ENCODE measurements around the gene ZNFX1. TPM values are rescaled to one million over a fixed set of nuclear protein-coding genes. Genes with fewer than 3 reads are reported as not detected.
"Not testable (repeated sequence)": the region's sequence is repeated elsewhere in the genome, so short reads cannot be mapped to it uniquely, and the experiment has no call there.

Gene ZNFX1
- total RNA-seq, 1 donor from 2014 or later: 61.2 TPM

GRCh38 chr20:49310705-49311104 lies 32.8 kb upstream of the ZNFX1 start:
- no peak for DNase-seq
- peaks cover 23% of the 10 kb centered on the region for H3K4me1 Mint-ChIP-seq
- H3K4me3 Mint-ChIP-seq: peak overlapping the region; percentile 1
- intact Hi-C loops (cut with micrococcal nuclease): loop anchor here (1.0 kb wide), 1 partner anchor 34 kb away; no protein-coding TSS in a partner anchor
- H3K36me3 Mint-ChIP-seq (ENCODE audit: low read depth): peaks cover 4% of the 10 kb centered on the region
- peaks cover 20% of the 10 kb centered on the region for H3K9me3 Mint-ChIP-seq
- peak overlapping the region; percentile 80 for H3K27ac Mint-ChIP-seq
- H3K27me3 Mint-ChIP-seq: peaks cover 22% of the 10 kb centered on the region

- no peak for DNase-seq
- peaks cover 4% of the 10 kb centered on the region for H3K36me3 Mint-ChIP-seq (ENCODE audit: low read depth)
- H3K9me3 Mint-ChIP-seq: peaks cover 20% of the 10 kb centered on the region
- H3K27ac Mint-ChIP-seq: no peak overlapping the region
- intact Hi-C loops (cut with micrococcal nuclease): no loop called here
- peaks cover 26% of the 10 kb centered on the region for H3K4me1 Mint-ChIP-seq
- peaks cover 9% of the 10 kb centered on the region for H3K27me3 Mint-ChIP-seq
- no peak overlapping the region for H3K4me3 Mint-ChIP-seq
These were observed 31.0 kb upstream of the ZNFX1 start for GRCh38 chr20:49308875-49309274.

- Mint-ChIP-seq H3K4me1 (peaks cover 26% of the 10 kb centered on the region), H3K4me3 (no peak overlapping the region), H3K27ac (no peak overlapping the region), H3K9me3 (peaks cover 20% of the 10 kb centered on the region), H3K27me3 (peaks cover 8% of the 10 kb centered on the region), H3K36me3 (ENCODE audit: low read depth) (peaks cover 4% of the 10 kb centered on the region)
- no peak for DNase-seq
- intact Hi-C loops (cut with micrococcal nuclease): no loop called here
These were observed 29.2 kb upstream of the ZNFX1 start for GRCh38 chr20:49306903-49307620.

- no peak overlapping the region for H3K27ac Mint-ChIP-seq
- intact Hi-C loops (cut with micrococcal nuclease): no loop called here
- no peaks in the 10 kb centered on the region for H3K36me3 Mint-ChIP-seq (ENCODE audit: low read depth)
- no peaks in the 10 kb centered on the region for H3K27me3 Mint-ChIP-seq
- H3K9me3 Mint-ChIP-seq: no peaks in the 10 kb centered on the region
- no peak overlapping the region for H3K4me3 Mint-ChIP-seq
- no peak for DNase-seq
- H3K4me1 Mint-ChIP-seq: peaks cover 3% of the 10 kb centered on the region
These were observed 25.3 kb upstream of the ZNFX1 start for GRCh38 chr20:49303065-49303552.

- no peak overlapping the region for H3K4me3 Mint-ChIP-seq
- intact Hi-C loops (cut with micrococcal nuclease): no loop called here
- H3K9me3 Mint-ChIP-seq: no peaks in the 10 kb centered on the region
- H3K36me3 Mint-ChIP-seq (ENCODE audit: low read depth): peaks cover 28% of the 10 kb centered on the region
- no peak for DNase-seq
- peaks cover 6% of the 10 kb centered on the region for H3K4me1 Mint-ChIP-seq
- H3K27me3 Mint-ChIP-seq: no peaks in the 10 kb centered on the region
- H3K27ac Mint-ChIP-seq: peak overlapping the region; percentile 56
These were observed 20.0 kb upstream of the ZNFX1 start for GRCh38 chr20:49297605-49298530.

GRCh38 chr20:49294002-49294654 lies 16.3 kb upstream of the ZNFX1 start:
- H3K9me3 Mint-ChIP-seq; DNase-seq; intact Hi-C loops (cut with micrococcal nuclease); H3K4me3 Mint-ChIP-seq; H3K27ac Mint-ChIP-seq; H3K27me3 Mint-ChIP-seq: not testable (repeated sequence)
- peaks cover 63% of the 10 kb centered on the region for H3K36me3 Mint-ChIP-seq (ENCODE audit: low read depth)
- H3K4me1 Mint-ChIP-seq: peaks cover 16% of the 10 kb centered on the region

GRCh38 chr20:49293122-49293521 lies 15.3 kb upstream of the ZNFX1 start:
- Mint-ChIP-seq H3K27ac (no peak overlapping the region), H3K9me3 (no peaks in the 10 kb centered on the region), H3K4me1 (peaks cover 18% of the 10 kb centered on the region), H3K27me3 (no peaks in the 10 kb centered on the region), H3K4me3 (no peak overlapping the region), H3K36me3 (ENCODE audit: low read depth) (peaks cover 73% of the 10 kb centered on the region)
- intact Hi-C loops (cut with micrococcal nuclease): no loop called here
- DNase-seq: no peak

- Mint-ChIP-seq H3K9me3 (peaks cover 6% of the 10 kb centered on the region), H3K4me1 (peaks cover 23% of the 10 kb centered on the region), H3K27ac (no peak overlapping the region), H3K27me3 (no peaks in the 10 kb centered on the region), H3K4me3 (no peak overlapping the region), H3K36me3 (ENCODE audit: low read depth) (peaks cover 81% of the 10 kb centered on the region)
- intact Hi-C loops (cut with micrococcal nuclease): no loop called here
- DNase-seq: no peak
These were observed 14.2 kb upstream of the ZNFX1 start for GRCh38 chr20:49292010-49292409.

GRCh38 chr20:49291200-49291599 lies 13.3 kb upstream of the ZNFX1 start:
- Mint-ChIP-seq H3K4me3 (no peak overlapping the region), H3K4me1 (peaks cover 30% of the 10 kb centered on the region), H3K9me3 (peaks cover 13% of the 10 kb centered on the region), H3K27ac (no peak overlapping the region), H3K36me3 (ENCODE audit: low read depth) (peaks cover 84% of the 10 kb centered on the region), H3K27me3 (no peaks in the 10 kb centered on the region)
- intact Hi-C loops (cut with micrococcal nuclease): no loop called here
- DNase-seq: no peak

GRCh38 chr20:49290608-49291191 lies 12.8 kb upstream of the ZNFX1 start:
- intact Hi-C loops (cut with micrococcal nuclease): no loop called here
- H3K9me3 Mint-ChIP-seq: peaks cover 18% of the 10 kb centered on the region
- no peak overlapping the region for H3K4me3 Mint-ChIP-seq
- H3K27ac Mint-ChIP-seq: peak overlapping the region; percentile 22
- peaks cover 85% of the 10 kb centered on the region for H3K36me3 Mint-ChIP-seq (ENCODE audit: low read depth)
- peaks cover 34% of the 10 kb centered on the region for H3K4me1 Mint-ChIP-seq
- no peaks in the 10 kb centered on the region for H3K27me3 Mint-ChIP-seq
- DNase-seq: no peak

- peaks cover 92% of the 10 kb centered on the region for H3K36me3 Mint-ChIP-seq (ENCODE audit: low read depth)
- no peaks in the 10 kb centered on the region for H3K27me3 Mint-ChIP-seq
- peaks cover 44% of the 10 kb centered on the region for H3K4me1 Mint-ChIP-seq
- peaks cover 27% of the 10 kb centered on the region for H3K9me3 Mint-ChIP-seq
- no peak for DNase-seq
- intact Hi-C loops (cut with micrococcal nuclease): no loop called here
- H3K27ac Mint-ChIP-seq: no peak overlapping the region
- H3K4me3 Mint-ChIP-seq: no peak overlapping the region
These were observed 11.2 kb upstream of the ZNFX1 start for GRCh38 chr20:49288784-49289696.

- DNase-seq: no peak
- Mint-ChIP-seq H3K9me3 (peaks cover 34% of the 10 kb centered on the region), H3K4me3 (no peak overlapping the region), H3K27ac (no peak overlapping the region), H3K4me1 (peaks cover 50% of the 10 kb centered on the region), H3K27me3 (no peaks in the 10 kb centered on the region), H3K36me3 (ENCODE audit: low read depth) (peaks cover 97% of the 10 kb centered on the region)
- intact Hi-C loops (cut with micrococcal nuclease): no loop called here
These were observed 10.4 kb upstream of the ZNFX1 start for GRCh38 chr20:49288250-49288751.

Measured in activated CD4-positive, alpha-beta T cell treated with anti-CD3 and anti-CD28 coated beads, Interleukin-2, amount 10 ng/mL, durations not matched to agents 24 days and 14 days (primary cell).